HG03342 (cell line): ENCODE results near the gene KNDC1.
"Not testable (repeated sequence)": the region's sequence is repeated elsewhere in the genome, so short reads cannot be mapped to it uniquely, and the experiment has no call there.

Experiments used
- ATAC-seq: cut with Tn5 transposase; IDR thresholded peaks from one replicate; pipeline ENCODE4 v1.9.1; 2021; ENCODE audit warnings: mild to moderate bottlenecking, moderate library complexity; ENCODE audit not compliant: unreplicated experiment

Gene KNDC1

DNA sequence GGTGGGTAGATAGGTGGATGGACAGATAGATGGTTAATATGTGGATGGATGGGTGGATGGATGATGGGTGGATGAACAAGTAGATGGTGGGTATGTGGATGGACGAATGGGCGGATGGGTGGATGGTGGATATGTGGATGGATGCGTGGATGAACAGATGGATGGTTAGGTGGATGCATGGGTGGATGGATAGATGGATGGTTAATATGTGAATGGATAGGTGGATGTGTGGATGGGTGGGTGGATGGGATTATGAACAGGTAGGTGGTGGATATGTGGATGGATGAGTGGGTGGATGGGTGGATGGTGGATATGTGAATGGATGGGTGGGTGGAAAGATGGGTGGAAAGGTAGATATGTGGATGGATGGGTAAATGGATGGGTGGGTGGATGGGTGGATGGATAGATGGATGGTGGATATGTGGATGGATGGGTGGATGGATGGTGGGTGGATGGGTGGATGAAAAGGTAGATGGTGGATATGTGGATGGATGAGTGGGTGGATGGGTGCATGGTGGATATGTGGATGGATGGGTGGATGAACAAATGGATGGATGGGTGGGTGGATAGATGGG, 14.8 kb downstream of the KNDC1 start:
- no peak for ATAC-seq

- not testable (repeated sequence) for ATAC-seq
Observed at GRCh38 chr10:133175624-133176023, 15.6 kb downstream of the KNDC1 start.

GRCh38 chr10:133176546-133176945, 16.5 kb downstream of the KNDC1 start:
- no peak for ATAC-seq

DNA sequence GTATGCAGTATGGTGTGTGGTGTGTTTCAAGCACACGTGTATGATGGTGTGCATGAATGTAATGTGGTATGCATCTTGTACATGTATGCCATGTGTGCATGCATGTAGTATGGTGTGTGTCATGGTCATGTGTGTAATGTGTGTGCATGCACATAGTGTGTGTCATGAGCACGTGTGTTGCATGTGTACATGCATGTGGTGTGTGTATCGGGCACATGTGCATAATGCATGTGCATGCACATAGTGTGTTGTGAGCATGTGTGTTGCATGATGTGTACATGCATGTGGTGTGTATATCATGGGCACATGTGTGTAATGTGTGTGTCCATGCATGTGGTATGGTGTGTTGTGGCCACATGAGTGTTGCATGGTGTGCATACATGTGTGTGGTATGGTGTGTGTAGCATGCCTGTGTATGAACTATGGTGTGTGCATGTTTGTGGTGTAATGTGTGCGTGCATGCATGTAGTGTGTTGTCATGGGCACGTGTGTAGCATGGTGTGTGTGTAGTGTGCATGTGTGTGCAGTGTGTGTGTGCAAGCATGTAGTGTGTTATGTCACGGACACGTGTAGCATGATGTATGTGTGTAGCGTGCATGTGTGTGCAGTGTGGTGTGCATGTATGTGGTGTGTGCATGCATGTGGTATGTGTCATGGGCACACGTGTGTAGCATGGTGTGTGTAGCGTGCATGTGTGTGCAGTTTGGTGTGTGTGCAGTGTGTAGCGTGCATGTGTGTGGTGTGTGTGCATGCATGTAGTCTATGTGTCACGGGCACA, 17.6 kb downstream of the KNDC1 start:
- no peak for ATAC-seq

DNA sequence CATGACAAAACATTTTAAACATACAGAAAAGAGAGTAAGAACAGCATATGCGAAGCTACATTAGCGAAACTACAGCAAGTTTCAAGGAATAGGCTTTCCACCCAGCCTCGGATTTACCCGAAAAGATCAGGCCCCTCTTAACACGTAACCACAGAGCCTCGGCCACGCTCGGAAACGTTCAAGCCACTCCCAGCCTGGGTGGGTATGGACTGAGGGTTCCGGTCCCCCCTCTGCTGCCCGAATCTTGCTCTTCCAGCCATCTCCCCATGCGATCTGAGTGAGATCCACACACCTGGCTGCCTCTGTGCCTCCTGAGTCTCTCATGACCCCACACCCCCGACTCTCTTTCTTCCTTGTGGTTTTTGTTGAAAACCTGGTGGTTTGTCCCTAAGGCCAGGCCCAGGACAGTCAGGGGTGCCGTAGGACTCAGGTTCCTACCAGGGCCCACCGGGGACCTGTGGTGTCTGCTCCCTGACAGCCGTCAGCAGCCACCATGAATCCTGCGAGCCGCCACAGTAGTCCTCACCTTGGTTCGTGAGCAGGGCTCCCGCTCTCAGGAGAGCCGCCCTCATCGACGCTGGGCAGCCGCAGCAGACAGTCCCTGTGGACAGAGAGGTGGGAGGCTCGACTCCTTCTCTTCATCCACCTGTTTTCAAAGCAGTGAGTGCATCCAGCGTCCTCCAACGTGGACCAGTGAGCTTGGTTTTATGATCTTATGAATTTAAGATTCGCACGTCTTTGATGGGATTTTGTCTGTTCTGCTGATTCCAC, 18.5 kb downstream of the KNDC1 start:
- ATAC-seq = no peak

DNA sequence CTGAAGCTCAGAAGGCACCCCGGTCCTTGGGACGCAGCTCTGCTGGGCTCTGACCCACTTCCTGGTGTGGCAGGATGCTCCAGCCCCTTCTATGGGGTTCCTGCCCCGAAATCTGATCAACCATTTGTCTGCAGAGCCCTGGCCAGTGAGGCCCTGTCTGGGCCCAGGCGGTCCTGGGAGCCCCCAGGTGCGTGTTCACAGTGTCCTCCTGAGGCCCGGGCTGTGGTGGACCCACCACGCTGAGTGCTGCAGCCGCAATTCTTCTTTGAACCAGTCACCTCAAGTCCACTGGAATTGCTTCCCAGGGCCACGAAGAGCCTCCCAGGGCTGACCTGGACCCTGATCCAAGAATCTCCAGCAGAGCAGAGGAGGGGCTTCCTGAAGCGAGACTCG, 19.1 kb downstream of the KNDC1 start:
- no peak for ATAC-seq

- ATAC-seq = no peak
Observed at GRCh38 chr10:133179651-133180050, 19.6 kb downstream of the KNDC1 start.

DNA sequence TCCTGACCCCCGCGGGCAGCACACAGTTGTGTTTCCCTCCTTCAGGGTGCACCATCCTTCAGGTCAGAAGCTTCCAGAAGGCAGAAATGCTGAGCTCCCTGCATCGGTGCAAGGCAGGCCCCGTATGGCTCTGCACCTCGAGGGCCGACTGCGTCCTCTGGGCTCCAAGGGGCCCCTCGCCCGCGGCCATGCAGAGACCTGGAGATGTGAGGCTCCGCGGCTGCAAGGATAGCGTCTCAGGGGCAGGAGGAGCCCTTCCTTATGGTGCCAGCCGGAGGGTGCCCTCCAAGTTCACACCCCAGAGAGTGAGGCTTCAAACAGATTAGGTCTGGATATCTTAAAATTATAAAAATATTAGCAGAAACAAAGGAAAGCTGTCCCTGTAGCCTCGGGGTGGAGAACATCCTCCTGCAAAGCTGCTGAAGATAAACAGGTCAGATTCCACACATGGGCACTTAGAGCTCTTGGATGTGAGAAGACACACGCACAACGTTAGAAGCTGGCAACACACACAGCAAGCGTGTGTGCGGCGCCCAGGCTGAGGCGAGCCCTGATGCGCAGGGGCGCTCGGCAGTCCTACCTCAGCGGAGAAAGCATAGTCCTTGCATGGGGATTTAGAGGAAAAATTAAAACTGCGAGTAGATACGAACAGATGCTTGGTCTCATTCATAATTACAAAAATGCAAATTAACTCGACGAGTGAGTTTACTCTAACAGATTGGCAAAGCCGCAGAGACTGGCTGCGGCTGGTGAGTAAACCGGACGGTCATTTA, 20.4 kb downstream of the KNDC1 start:
- ATAC-seq = no peak

GRCh38 chr10:133180965-133181639, 21.1 kb downstream of the KNDC1 start:
- ATAC-seq = no peak

- ATAC-seq = no peak
Observed at GRCh38 chr10:133182190-133182589, 22.2 kb downstream of the KNDC1 start.

- no peak for ATAC-seq
Observed at GRCh38 chr10:133182791-133183645, 23.0 kb downstream of the KNDC1 start.

DNA sequence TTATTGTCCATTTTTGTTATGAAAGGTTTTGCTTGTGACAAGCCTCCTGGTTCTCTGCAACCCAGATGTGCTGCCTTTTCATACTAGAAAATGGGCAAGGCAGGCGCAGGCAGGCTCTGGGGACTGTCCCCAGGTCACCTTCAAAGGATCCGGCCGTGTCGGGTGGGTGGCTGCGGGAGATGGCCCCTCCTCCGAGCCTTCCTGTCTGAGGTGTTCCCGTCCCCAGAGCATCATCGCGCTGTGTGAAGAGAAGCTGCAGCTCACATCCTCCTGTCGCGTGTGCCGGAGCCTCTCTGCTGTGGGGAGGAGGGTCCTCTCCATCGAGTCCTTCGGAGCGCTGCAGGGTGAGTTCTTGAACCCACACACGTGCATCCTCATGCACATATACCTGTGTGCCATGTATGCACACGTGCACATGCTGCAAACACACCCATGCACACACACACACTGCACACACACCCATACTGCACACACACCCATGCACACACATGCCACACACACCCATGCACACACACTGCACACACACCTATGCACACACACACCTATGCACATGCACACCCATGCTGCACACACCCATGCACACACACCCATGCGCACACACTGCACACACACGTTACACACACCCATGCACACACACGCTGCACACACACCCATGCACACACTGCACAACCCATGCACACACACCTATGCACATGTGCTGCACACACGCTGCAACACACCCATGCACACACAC, 23.8 kb downstream of the KNDC1 start:
- no peak for ATAC-seq

GRCh38 chr10:133184591-133185244, 24.7 kb downstream of the KNDC1 start:
- ATAC-seq = no peak

DNA sequence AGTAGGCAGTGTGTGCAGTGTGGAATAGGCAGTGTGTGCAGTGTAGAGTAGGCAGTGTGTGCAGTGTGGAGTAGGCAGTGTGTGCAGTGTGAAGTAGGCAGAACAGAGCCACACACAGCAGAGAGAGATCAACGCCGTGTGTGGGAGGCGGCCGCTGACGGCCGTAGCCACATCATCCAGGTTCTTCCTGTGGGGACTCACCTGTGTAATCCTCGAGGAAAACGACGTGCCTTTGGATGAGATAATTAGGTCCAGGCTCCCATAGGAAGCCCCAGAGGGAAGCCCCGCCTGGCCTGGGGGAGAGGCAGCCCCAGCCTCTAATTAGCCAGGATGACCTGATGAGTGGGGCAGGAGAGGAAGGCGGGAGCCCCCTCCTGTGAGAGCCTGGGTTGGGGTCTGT, 25.4 kb downstream of the KNDC1 start:
- no peak for ATAC-seq

DNA sequence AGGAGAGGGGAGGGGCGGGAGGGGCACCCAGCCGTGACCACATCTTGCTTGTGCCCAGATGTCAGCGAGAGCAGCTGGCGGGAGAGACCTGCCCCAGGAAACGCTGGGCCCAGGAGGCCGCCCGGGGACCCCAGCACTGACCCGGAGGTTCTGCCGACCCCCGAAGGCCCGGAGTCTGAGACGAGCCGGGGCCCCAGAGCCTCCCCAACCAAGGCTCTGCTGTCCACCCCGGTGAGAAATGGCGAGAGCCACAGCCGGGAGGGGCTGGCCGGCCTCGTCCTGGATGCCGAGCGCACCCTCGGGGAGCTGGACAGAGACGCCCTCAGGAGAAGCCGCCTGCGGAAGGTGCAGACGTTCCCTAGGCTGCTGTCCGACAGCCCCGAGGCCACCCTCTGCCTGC, 25.9 kb downstream of the KNDC1 start:
- ATAC-seq = no peak

DNA sequence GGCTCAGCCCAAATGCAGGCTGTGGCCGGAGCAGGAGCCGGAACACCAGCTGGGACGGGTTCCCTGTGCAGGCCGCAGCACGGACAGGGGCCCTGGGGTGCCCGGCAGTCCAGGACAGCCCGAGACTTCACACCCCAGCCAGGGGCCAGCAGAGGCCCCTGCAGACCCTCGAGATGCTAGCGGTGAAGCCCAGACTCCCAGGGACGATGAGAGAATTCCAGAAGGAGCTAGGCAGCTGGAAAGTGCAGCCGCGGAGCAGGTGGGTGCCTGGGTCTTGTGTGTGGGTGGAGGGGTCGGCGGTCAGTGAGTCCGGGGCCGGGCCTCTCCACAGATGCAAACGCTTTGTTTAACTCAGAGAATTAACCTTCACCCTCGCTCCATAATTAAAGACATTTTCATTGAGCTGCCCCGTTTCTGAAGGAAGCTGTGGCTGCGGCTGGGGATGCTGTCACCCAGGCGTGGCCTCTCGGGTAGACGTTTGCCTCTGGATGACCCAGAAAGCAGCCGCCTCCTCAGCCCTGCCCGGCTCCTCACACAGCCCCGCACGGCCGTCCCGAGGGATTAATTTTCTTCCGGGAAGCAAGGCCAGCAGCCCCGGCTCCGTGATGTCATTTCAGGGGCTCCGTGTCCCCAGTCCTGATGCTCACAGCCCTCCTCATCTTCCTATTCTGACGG, 26.5 kb downstream of the KNDC1 start:
- no peak for ATAC-seq

DNA sequence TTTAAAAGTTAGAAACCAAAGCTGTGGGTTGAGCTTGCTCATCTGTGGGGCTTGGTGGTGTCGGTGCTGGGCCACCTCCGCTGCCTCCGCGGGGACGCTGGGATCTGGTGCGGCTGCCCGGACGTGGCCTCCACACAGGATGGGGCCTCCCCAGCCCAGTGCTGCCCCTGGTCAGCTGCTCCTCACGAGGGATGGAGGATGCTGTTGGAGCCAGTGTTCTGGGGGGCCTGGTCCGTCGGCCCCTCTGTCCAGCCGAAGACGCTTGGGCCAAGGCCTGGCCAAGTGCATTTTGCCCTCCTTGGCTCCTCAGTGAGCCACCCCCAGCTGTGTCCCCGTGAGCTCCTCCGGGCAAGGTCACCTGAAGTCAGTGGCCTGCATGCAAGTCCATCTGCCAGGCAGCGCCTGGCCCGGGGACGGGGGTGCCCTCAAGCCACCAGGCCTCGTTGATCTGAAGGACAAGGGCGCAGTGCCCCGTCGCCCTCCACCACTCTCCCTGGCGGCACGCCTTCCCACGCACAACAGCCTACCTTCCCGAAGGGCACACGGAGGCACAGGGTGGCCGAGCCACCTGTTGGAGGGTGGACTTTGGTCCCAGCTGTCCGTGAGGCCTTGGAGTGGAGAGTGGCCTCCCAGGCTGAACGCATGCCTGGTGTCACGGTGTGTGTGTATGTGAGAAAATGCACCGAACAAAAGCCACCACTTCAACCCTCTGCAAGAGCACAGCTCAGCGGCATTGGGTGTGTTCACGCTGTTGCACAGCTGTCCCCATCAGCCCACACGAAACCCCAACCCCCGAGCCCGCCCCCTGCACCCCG, 27.3 kb downstream of the KNDC1 start:
- ATAC-seq = no peak
